AG09319 (cell line): ENCODE data around the gene NCKAP5L.

ENCODE experiments used
- DNase-seq: peaks from one replicate; pipeline ENCODE4 v3.0.0-alpha.2; 2010; ENCODE audit warnings: low read depth; ENCODE audit errors: extremely low read depth
- TF ChIP-seq, protein P1 (sequence below): IDR thresholded peaks from 2 replicates; pipeline ENCODE4 v1.5.1; 2011; ENCODE audit warnings: low read depth, mild to moderate bottlenecking, inconsistent platforms, low read length, moderate library complexity

The NCKAP5L gene

DNA sequence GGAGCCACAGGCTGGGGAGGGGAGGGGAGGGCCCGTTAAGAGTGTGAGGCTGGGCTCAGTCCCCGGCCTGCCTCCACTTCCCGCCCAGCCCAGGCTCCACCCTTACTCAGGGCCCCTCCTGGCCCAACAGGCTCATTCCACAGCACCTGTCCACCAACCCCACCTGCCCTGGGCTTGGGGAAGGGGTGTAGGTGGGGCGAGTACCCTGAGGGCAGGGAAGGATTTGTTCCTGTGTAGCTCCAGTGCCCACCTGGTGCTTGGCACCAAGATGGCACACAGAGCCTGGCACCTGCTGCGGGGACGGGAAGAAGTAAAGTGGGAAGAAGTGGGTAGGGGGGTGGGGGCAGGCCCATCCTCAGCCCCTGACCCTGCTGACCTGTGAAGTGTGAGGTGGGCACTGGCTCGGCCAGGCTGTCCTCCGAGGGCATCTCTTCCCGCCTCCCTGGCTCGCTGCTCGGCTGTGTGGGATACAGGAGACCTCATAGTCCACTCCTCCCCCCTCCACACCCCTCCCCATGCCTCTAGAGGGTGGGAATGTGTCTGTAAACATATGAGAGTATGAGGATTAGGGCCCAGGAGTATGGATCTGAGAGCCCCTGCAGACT is 35.1 kb downstream of the NCKAP5L start:
- TF ChIP-seq, protein P1, sequence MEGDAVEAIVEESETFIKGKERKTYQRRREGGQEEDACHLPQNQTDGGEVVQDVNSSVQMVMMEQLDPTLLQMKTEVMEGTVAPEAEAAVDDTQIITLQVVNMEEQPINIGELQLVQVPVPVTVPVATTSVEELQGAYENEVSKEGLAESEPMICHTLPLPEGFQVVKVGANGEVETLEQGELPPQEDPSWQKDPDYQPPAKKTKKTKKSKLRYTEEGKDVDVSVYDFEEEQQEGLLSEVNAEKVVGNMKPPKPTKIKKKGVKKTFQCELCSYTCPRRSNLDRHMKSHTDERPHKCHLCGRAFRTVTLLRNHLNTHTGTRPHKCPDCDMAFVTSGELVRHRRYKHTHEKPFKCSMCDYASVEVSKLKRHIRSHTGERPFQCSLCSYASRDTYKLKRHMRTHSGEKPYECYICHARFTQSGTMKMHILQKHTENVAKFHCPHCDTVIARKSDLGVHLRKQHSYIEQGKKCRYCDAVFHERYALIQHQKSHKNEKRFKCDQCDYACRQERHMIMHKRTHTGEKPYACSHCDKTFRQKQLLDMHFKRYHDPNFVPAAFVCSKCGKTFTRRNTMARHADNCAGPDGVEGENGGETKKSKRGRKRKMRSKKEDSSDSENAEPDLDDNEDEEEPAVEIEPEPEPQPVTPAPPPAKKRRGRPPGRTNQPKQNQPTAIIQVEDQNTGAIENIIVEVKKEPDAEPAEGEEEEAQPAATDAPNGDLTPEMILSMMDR = no peak
- DNase-seq = no peak

DNA sequence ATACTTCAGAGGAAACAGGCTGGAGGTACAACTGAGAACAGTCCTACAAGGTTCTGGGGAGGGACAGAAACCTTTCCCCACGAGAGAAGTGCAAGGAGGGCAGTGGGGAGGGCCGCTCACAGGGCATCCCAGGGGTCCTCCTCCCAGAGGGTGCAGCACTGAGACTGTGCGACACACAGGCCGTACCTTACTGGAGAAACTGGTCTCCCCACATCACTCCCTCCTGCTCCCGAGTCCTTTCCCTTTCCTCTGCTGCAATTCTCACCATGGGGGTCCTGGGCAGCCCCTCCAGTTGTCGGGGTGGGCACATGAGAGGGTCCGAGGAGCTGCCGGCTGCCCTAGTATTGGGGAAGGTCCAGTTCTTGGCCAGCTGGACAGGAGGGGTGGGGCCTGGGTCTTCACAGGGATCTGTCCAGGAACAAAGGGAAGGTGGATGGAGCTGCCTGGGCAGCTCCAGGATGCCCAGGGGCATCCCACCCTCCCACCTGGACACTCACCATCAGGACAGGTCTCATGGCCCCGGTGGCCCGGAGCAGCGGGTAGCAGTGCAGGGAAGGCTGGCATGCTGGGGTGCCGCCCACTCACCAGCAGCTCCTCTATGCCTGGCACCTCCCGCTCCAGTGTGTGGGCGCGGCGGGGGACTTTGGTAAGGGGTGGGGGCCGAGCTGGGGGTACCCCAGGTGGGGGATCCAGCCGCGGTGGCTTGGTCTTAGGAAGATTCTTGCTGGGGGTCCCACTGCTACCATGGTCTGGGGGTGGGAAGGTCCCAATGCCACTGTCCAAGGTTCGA is 35.8 kb downstream of the NCKAP5L start:
- TF ChIP-seq, protein P1 = no peak
- no peak for DNase-seq

DNA sequence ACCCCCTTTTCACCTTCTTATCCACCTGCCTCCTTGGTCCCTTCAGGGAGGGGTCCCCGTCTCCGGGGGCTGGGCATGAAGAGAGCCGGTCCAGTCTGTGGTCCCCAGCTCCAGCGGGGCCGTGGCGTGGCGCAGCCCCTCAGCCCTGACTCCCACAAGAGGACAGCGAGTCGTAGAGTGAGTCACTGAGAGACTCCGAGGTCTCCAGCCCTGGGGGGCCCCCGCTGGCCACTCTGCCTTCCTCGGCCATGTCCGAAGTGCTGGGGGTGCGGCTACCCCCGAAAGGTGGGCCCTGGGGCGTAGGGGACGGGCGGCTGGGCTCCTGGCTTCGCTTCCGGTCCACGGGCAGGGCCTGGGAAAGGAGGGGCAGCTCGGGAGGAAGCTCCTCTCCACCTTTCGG is 36.5 kb downstream of the NCKAP5L start:
- TF ChIP-seq, protein P1 = no peak
- no peak for DNase-seq

DNA sequence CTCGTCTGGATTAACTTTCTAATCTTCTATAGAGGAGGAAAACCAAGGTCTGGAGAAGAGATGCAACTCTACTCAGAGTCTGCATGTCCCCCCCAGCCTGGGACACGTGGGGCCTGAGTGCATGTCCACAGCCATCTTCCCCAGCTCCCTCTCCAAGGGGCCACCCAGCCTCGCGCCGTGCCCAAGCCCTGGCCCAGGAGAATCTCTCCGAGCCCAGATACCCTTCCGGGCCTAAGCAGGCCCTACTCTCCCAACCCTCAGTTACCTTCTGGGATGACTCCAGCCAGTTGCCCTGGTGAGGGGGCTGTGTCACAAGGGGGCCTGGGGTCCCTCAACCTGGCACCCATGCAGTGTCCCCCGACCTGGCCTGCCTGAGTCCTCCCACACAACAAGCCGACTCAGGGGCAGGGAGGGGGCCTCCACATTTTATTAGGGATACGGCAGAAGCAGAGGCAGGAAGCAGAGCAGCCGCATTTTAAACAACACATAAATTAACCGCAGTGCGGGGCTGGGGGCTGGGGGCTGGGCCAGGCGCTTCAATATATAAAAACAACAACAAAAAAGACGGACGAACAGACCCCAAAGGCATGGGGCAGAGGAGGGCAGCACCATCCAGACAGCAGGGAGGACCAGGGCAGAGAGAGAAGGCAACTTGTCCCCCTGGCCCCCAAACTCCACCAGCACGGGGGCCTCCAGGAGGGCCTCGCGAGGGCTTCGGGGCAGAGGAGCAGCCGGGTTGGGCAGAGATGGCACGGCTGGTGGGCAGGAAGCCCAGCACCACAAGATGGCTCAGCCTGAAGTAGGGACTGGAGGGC is 37.3 kb downstream of the NCKAP5L start:
- DNase-seq = no peak
- TF ChIP-seq, protein P1 = no peak

DNA sequence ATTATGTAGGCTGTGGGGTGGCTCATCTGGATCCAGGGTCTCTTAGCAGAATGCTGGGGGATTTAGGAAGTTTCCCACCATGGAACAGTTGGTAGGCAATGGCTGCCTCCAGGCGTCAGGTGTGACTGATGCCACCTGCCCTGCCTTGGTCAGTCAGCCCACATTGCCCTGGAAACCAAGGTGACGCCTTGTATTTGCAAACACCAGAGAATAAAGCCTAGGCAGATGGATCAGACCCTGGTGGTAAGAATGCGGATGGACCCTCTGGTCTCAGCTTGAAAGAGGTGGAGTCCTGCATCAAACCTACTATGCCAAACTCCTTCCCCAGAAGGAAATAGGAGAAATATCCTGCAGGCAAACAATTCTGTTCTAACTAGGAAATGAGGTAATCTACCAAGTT is 38.2 kb downstream of the NCKAP5L start:
- DNase-seq = no peak
- TF ChIP-seq, protein P1 = no peak; the same call in 1 of the 2 replicates

DNA sequence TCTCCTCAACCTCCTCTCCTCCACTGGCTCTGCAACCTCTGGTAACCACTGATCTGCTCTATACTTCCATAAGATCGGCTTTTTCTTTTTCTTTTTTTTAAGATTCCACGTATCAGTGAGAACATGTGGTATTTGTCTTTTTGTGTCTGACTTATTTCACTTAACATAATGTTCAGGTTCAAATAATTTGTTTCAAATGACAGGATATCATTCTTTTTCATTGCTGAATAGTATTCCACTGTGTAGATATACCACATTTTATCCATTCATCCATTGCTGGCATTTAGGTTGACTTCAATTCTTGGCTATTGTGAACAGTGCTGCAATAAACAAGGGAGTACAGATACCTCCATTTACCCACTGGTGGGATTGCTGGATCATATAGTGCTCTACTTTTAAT is 40.5 kb downstream of the NCKAP5L start:
- DNase-seq = no peak
- TF ChIP-seq, protein P1 = no peak
